ENCODE data around the gene GRIFIN.

DNA sequence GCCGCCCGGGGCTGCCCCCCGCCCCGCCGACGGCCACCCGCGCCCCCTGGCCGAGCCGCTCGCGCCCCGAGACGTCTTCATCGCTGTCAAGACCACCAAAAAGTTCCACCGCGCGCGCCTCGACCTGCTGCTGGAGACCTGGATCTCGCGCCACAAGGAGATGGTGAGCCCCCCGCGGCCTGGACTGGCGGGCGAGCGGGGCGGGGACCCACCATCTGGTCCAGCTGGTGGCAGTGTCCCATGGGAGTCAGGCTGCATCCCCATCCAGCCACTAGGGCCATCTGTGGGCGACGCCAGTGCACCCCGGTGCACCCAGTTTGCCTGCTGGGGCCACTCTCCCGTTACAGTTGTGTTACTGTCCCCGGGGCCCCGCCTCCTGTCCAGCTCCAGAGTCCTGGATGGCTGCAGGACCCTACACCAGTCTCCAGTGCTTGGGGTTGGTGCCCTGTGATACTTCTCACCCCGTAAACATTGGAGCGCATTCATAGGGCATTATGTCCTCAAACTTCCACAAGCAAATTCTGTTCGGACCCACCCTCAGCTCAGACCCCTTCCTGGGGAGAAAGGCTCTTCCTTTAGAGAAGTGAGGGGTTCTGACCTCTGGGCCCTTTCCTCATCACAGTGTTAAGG is 44.0 kb upstream of the GRIFIN start:
- TF ChIP-seq POLR2A (IDR thresholded peaks at IDR 0.05), result no peak
- TF ChIP-seq, protein P1, sequence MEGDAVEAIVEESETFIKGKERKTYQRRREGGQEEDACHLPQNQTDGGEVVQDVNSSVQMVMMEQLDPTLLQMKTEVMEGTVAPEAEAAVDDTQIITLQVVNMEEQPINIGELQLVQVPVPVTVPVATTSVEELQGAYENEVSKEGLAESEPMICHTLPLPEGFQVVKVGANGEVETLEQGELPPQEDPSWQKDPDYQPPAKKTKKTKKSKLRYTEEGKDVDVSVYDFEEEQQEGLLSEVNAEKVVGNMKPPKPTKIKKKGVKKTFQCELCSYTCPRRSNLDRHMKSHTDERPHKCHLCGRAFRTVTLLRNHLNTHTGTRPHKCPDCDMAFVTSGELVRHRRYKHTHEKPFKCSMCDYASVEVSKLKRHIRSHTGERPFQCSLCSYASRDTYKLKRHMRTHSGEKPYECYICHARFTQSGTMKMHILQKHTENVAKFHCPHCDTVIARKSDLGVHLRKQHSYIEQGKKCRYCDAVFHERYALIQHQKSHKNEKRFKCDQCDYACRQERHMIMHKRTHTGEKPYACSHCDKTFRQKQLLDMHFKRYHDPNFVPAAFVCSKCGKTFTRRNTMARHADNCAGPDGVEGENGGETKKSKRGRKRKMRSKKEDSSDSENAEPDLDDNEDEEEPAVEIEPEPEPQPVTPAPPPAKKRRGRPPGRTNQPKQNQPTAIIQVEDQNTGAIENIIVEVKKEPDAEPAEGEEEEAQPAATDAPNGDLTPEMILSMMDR (IDR thresholded peaks at IDR 0.05), result peak in 4 of 6 experiments; percentile 32 to 50 (median 40)
- TF ChIP-seq EP300 (IDR thresholded peaks at IDR 0.05), result no peak
